CD4-positive, alpha-beta T cell treated with Interleukin-10 for 1 hour (primary cell): Measurements from ENCODE around the gene PCK1.

Experiments used
- DNase-seq: peaks from one replicate; pipeline ENCODE4 v3.0.0-alpha.2; 2020

PCK1 gene

GRCh38 chr20:57561356-57562279 lies 708 bp downstream of the PCK1 start:
- DNase-seq: no peak

DNA sequence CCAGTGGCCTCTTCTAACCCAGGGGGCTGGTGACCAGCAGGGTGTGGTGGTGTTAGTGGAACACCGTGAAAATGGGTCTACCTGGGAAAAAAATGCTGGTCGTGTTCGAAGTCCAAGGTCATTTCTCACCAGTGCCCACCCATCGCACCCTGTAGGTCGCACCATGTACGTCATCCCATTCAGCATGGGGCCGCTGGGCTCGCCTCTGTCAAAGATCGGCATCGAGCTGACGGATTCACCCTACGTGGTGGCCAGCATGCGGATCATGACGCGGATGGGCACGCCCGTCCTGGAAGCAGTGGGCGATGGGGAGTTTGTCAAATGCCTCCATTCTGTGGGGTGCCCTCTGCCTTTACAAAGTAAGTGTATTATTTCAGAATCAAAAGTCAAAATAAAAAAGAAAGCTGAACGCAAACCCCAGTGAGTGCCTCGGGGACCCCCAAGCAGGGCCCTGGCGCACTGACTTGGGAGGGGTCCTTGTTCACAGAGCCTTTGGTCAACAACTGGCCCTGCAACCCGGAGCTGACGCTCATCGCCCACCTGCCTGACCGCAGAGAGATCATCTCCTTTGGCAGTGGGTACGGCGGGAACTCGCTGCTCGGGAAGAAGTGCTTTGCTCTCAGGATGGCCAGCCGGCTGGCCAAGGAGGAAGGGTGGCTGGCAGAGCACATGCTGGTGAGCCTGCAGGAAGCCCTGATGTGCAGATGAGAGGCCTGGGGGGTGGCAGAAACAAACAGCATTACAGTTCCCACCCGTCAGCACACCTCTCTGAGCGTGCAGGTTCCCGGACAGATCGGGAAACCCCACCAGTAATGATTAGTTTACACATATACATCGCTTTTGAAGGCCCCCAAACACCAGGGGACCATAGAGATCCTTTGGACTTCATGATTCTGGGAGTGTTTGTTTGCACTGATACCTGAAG lies 1.9 kb downstream of the PCK1 start:
- DNase-seq: no peak

DNA sequence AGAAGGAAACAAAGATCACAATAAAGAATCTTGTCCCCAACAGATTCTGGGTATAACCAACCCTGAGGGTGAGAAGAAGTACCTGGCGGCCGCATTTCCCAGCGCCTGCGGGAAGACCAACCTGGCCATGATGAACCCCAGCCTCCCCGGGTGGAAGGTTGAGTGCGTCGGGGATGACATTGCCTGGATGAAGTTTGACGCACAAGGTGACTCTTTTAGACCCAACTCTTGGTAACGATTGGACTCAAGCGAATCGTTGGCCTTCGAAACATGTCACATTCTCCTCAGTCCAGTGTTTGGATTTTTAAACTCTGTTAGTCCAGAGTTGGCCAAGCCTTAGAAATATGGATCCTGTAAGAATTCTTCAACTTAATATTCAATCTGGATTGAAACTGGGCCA lies 2.6 kb downstream of the PCK1 start:
- no peak for DNase-seq

GRCh38 chr20:57564180-57564802 lies 3.4 kb downstream of the PCK1 start:
- no peak for DNase-seq

GRCh38 chr20:57564951-57565642 lies 4.2 kb downstream of the PCK1 start:
- no peak for DNase-seq

DNA sequence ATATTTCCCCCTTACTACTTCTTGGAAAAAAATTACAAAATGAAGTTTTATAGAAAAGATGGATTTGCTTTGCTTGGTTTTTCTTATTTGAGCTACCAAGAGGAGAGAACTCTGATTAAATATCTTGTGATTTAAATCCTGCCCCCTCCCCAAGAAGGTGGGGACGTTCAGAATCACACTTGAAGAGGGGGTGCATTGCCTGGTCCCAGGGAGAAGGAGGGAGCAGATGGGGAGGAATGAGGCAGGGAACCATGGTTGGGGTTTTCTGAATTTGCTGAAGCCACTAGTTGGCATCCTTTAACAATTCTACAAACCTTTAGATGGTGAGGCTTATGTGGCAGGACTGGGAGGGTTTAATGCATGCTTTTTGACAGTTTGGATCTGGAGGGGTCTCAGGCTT lies 5.5 kb downstream of the PCK1 start:
- no peak for DNase-seq

DNA sequence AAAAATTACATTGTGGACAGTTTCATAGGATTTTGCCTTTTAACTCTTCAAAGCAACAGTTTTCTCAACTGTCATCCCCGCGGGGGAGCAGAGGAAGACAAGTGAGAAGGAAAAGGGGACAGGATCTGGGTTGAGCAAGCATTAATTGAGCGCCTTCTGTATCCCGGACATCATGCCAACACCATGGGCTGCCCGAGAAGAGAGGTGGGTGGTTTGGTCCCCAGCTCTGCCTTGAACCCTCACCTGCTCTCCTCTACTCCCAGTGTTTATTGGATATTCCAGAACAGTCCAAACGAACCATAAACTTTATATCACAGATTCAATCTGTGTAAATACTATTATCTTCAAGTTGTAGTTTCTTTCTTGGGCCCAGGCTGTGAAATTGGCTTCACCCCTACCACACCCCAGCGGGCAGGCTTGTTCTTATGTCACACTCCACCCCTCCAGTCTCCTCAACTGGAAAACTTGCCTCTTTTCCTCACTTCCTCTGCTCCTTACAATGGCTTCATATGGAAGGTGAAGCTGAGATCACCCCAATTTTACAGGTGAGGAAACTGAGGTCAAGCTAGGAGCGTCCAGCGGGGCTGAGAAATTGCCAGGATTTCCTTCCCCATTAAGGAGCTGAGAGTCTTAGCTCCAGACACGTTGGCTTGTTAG lies 6.0 kb downstream of the PCK1 start:
- no peak for DNase-seq

DNA sequence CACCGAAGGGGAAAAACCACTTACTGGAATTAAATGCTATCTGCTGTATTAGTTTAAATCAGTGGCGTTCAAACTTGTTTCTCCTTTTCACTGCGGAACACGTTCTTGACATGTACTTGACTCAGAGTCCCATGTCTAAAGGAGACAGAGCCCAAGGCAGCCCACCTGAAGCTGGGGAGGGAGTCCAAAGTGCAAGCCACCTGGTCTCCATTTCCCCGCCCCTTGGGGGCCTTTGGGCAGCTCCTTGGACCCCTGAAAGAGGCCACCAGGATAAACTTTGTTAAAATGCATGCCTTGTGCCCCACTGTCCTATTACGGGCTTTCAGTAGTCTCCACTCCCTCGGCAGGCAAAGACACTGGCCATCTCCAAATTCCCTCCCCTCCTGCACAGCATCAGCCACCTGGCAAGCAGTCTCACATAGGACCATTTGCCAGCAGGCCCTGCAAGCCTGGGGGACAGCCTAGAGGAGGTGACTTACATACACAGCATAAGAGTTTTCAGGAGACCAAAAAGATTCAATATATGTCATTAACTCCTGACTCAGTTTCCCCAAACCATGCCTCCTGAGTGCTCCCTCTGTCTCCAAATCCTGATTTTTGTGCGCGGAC lies 6.7 kb downstream of the PCK1 start:
- DNase-seq: no peak

- no peak for DNase-seq
Measured at GRCh38 chr20:57568088-57568896, 7.4 kb downstream of the PCK1 start.

DNA sequence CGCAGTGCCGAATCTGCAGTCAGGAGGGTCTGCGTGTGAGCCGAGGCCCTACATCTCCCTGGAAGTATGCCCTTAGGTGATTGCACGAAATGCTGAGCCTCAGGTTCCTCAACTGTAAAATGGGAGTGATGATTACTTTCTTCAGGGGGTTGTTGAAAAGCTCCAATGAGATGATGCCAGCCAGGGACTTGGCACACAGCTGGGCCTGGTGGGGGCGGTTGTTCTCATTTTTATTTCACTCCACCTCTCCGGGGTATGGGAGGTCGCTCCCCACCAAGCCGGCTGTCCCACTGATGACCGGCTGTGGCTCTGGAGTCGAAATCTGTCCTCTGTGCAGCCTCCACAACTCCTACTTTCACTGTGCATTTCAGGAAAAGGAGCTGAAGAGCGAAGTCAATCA lies 8.1 kb downstream of the PCK1 start:
- no peak for DNase-seq

DNA sequence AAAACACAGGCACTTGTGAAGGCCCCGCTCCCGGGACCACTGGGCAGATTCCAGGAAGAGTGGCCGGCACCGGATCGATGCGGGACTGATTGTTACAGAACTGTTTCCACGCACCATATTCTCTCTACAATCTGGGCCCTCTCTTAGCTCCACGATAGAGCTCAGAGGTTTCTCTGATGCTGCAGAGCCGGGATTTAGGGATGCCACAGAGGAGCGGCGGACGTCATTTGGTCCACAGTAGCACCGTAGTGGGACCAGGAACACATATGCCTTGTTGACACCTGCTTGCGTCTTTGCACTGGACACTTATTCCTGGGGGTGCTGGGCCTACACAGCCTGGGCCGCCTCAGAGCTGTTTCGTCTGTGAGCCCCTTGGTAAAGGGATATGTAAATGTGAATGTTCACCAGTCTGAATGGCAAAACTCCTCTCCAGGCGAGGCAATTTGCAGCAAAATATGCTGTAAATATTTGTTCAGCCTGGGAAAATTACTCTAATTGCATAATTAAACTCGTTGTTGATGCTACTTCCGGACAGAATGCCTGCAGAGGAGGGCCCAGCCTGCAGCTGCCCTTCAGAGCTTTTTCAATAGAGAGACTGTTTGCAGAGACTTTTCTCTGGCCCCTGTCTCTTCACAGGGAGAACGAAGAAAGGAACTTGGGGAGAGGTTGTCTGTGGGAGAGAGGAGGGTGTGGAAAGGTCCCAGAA lies 9.4 kb downstream of the PCK1 start:
- DNase-seq: no peak

DNA sequence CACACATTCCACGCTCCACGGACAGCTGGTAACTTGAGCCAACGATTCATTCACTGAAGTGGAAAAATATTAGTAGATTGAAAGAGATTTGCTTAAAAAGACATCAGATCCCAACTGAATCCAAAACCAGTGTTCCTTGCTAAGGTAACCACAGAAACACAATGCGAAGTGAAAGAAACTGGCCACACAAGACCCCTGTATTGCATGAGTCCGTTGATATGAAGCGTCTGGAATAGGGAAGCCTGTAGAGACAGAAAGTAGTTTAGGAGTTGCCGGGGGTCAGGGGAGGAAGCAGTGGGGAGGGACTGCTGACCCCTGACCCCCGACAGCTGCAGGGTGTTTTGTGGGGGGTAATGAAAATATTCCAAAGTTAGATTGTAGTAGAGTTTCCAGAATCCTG lies 10.0 kb downstream of the PCK1 start:
- DNase-seq: no peak

DNA sequence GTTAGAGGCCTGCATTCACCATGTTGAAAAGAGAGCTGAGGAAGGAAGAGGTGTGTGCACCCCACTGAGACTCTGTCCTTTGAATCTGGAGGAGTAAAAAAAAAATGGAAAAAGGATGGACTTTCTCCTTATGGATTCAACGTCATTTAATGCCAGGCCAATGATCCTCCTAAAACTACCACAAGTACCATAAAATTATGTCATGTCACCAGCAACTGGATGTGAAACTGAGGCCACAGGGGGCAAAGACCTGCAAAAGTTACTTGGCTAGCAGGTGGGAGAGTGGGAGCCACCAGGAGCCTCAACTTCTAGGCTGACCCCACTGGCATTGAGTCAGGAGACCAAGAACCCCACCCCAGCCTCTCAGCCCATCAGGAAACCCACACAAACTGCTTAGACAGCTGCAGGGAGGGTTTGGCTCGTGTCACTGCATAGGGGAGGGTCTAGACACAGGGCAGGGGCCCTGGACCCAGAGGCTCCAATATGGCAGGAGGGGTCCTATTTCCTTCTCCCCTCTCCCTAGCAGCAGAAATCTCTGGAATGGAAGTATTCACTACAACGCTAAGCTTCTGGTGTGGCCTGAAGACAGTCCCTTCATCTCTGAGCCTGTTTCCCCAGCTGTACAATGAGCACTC lies 11.0 kb downstream of the PCK1 start:
- DNase-seq: no peak

DNA sequence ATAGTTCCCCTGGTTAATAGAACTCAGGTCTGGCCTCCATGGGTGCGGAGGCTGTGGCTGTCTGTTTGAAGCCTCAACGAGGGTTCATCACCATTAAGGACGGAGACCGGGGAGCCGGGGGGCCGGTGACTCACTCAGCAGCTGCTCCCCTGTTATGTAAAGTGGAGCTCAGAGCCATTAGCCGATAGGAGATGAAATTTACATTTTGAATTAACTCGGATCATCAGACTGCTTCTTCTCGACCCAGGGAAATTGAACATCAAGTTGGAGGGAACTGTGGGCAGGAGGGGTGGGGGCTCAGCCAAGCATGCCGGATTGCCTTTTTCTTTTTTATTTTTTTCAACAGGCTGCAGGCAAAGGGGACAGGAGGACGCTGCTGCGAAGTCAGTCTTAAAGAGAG lies 12.3 kb downstream of the PCK1 start:
- DNase-seq: no peak

- DNase-seq: no peak
Measured at GRCh38 chr20:57573894-57574293, 13.0 kb downstream of the PCK1 start.

DNA sequence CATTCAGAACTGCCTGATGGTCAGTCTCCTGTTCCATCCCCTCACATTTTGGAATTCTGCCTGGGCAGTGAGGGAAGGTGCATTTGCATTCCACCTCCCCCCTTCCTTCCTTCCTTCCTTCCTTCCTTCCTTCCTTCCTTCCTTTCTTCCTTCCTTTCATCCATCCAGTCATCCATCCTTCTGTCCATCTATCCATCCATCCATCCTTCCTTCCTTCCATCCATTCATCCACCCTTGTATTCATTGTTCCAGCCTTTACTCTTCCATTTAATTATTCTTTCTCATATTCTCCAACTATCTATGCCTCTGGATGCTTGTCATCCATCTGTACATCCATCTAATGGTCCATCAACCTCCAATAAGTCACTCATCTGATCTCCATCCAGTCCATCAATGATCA lies 14.0 kb downstream of the PCK1 start:
- no peak for DNase-seq

- no peak for DNase-seq
Measured at GRCh38 chr20:57576002-57576401, 15.1 kb downstream of the PCK1 start.

DNA sequence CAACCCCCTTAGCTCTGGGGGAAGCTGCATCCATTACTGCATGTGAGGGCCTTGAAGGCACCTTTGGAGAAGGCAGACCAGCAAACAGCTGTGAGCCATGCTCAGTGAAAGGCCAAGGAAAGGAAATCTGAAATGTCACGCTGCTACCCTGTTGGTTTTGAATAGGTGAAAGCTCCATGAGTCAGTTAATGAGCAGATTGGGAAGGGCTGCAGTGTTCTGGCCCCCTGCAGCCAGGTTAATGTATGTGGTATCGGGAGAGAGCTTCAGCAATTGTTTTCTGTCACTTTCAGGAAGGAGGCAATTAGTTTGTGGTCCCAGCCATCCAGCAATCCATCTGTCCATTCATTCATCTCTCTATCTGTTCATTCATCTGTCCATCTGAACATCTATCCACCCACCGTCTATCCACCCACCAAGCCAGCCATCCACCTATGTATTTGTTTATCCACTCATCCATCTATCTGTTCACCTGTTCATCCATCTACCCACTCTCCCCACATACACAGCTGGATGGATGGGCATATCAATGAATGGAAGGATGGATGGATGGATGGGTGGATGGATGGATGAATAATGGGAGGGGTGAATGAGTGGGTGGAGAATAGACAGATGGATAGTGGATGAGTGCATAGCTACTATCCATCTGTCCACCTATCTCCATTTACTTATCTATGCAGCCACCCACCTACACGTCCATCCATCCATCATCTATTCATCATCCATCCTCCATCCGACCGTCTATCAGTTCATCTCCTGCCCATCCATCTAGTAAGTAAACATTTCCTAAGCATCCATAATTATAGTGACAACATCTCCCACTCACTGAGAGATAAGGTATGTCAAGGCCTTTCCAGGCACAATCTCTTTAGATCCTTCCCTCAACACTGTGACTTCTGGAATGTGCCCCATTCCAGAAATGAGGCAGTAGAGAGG lies 16.0 kb downstream of the PCK1 start:
- DNase-seq: no peak
